Measurements from ENCODE around the gene DMWD.

The DMWD gene

DNA sequence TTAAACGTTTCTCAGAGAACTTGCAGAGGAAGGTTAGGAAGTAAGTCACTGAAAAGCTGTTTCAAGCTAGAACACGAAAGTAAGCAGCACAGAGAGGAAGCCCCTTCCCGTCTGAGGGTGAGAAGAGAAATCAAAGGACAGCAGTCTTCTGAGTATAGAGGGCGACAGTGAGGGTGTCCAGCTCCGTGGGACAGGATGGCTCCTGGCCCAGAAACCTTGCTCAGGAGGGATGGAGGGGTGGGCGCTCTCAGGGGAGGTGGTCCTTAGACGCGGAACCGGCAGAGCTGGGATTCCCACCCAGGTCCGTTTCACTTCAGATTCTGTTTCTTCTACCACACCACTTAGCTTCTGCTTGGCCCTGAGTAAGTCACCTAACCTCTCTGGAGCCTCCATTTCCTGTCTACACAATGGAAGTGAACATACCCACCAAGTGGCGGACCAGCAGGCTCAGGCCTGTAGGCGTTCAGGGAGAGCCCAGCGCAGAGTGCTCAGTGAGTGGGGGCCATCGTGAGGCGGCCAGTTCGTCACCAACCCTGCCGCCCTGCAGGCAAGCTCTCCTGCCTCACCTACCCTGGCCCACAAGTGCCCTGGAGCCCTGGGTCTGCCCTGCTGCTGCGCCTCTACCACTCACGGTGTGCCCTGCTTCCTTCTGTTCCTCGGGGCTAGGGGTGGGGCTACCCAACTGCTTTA, 27.9 kb upstream of the DMWD start:
- Histone ChIP-seq H4K20me1 (ENCODE audit: insufficient read depth, low read length) (peaks cover 14% of the 10 kb centered on the region), H3K27me3 (ENCODE audit: insufficient read depth, low read length, poor library complexity) (no peaks in the 10 kb centered on the region), H2AFZ (ENCODE audit: low read depth, low read length) (no peak overlapping the region), H3K4me1 (ENCODE audit: insufficient read depth, low read length) (peaks cover 6% of the 10 kb centered on the region), H3K9ac (ENCODE audit: low read depth, low read length) (no peak overlapping the region), H3K4me3 (ENCODE audit: low read depth in 1 of 2, low read length in 2 of 2) (no peak overlapping the region), H3K79me2 (ENCODE audit: insufficient read depth, low read length) (no peaks in the 10 kb centered on the region), H3K9me3 (ENCODE audit: insufficient read depth, low read length, severe bottlenecking) (no peaks in the 10 kb centered on the region), H3K4me2 (ENCODE audit: insufficient read depth, low read length) (no peak overlapping the region), H3K27ac (ENCODE audit: low read length) (no peak overlapping the region; the same call in 1 of the 2 replicates), H3K36me3 (ENCODE audit: insufficient read depth, low read length) (peaks cover 81% of the 10 kb centered on the region)
- ATAC-seq (ENCODE audit: insufficient read depth, low read depth) (no peak), DNase-seq (no peak)
- TF ChIP-seq EZH2 (IDR thresholded peaks at IDR 0.05; ENCODE audit: borderline replicate concordance, low read depth, low read length, severe bottlenecking) (no peak), CTCF (IDR thresholded peaks at IDR 0.05; ENCODE audit: borderline replicate concordance, extremely low read depth, low read length, poor library complexity, severe bottlenecking) (no peak)

DNA sequence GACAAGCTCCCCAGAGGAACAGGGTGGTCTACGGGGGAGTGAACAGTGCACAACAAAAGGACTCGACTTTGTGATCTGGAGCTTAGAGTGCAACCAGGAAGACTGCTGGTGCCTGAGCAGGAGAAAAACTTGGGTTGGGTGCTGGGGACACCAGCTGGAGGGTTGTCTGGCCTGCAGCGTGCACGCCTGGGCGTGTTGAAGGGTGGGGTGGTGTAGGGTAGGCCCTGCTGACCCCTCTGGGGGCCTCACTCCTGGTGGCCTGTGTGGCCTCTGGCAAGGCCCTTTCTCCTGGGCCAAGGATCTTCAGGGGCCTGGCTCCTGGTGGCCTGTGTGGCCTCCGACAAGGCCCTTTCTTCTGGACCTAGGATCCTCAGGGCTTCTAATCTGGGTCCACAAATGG, 27.1 kb upstream of the DMWD start:
- no peak for TF ChIP-seq CTCF (IDR thresholded peaks at IDR 0.05; ENCODE audit: borderline replicate concordance, extremely low read depth, low read length, poor library complexity, severe bottlenecking)
- Histone ChIP-seq H3K36me3 (ENCODE audit: insufficient read depth, low read length) (peaks cover 78% of the 10 kb centered on the region), H3K9me3 (ENCODE audit: insufficient read depth, low read length, severe bottlenecking) (no peaks in the 10 kb centered on the region), H3K9ac (ENCODE audit: low read depth, low read length) (no peak overlapping the region), H4K20me1 (ENCODE audit: insufficient read depth, low read length) (peaks cover 14% of the 10 kb centered on the region), H3K4me3 (ENCODE audit: low read depth in 1 of 2, low read length in 2 of 2) (no peak overlapping the region), H3K79me2 (ENCODE audit: insufficient read depth, low read length) (no peaks in the 10 kb centered on the region), H3K27ac (ENCODE audit: low read length) (peak overlapping the region; percentile 21; the same call in 1 of the 2 replicates), H3K4me1 (ENCODE audit: insufficient read depth, low read length) (peaks cover 6% of the 10 kb centered on the region), H2AFZ (ENCODE audit: low read depth, low read length) (no peak overlapping the region), H3K27me3 (ENCODE audit: insufficient read depth, low read length, poor library complexity) (no peaks in the 10 kb centered on the region), H3K4me2 (ENCODE audit: insufficient read depth, low read length) (no peak overlapping the region)
- no peak for ATAC-seq (ENCODE audit: insufficient read depth, low read depth)
- no peak for DNase-seq

DNA sequence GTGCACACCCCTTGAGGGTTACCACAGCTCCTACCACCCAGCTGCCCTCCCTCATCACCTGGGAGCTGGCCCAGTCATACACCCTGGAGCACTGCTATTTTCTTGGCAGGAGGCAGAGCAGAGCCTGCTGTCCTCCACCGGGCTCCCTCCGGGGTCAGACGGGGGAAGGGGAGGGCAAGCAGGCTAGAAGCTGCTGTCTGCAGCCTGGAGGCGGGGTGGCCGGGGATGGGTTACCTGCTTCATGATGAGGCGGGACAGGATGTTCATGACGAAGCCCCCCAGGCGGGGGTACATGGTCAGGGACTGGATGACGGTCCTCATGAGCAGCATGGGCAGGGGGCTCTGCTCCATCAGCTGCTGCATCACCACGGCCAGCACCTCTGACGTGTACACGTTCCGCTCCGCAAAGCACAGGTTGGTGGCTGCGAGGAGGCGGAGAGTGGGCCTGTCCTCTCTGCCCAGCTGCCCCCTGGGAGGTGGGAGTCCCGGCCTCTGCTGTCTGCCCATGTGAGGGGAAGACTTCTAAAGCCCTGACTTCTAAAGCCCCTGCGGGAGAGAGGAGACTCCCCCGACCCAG, 25.2 kb upstream of the DMWD start:
- H3K79me2 ChIP-seq (ENCODE audit: insufficient read depth, low read length), result no peaks in the 10 kb centered on the region
- ATAC-seq (ENCODE audit: insufficient read depth, low read depth) (no peak), DNase-seq (no peak)
- no peak for TF ChIP-seq EZH2 (IDR thresholded peaks at IDR 0.05; ENCODE audit: borderline replicate concordance, low read depth, low read length, severe bottlenecking)
- TF ChIP-seq CTCF (IDR thresholded peaks at IDR 0.05; ENCODE audit: borderline replicate concordance, extremely low read depth, low read length, poor library complexity, severe bottlenecking), result no peak
- H3K36me3 ChIP-seq (ENCODE audit: insufficient read depth, low read length), result peaks cover 61% of the 10 kb centered on the region
- H3K4me3 ChIP-seq (ENCODE audit: low read depth in 1 of 2, low read length in 2 of 2), result no peak overlapping the region
- no peak overlapping the region for H3K9ac ChIP-seq (ENCODE audit: low read depth, low read length)
- no peak overlapping the region for H3K4me2 ChIP-seq (ENCODE audit: insufficient read depth, low read length)
- H3K27me3 ChIP-seq (ENCODE audit: insufficient read depth, low read length, poor library complexity), result no peaks in the 10 kb centered on the region
- no peak overlapping the region for H3K27ac ChIP-seq (ENCODE audit: low read length)
- H3K4me1 ChIP-seq (ENCODE audit: insufficient read depth, low read length), result peaks cover 6% of the 10 kb centered on the region
- H3K9me3 ChIP-seq (ENCODE audit: insufficient read depth, low read length, severe bottlenecking), result no peaks in the 10 kb centered on the region
- H2AFZ ChIP-seq (ENCODE audit: low read depth, low read length), result no peak overlapping the region
- H4K20me1 ChIP-seq (ENCODE audit: insufficient read depth, low read length), result peaks cover 12% of the 10 kb centered on the region
